Endothelial cell of umbilical vein (primary cell): ENCODE data around the gene PUS1.

Experiments
- EZH2 ChIP-seq: IDR thresholded peaks from 2 replicates; pipeline ENCODE4 v1.6.1; 2012; ENCODE audit warnings: borderline replicate concordance, low read depth, mild to moderate bottlenecking, moderate library complexity, low read length, inconsistent platforms; ENCODE audit not compliant: severe bottlenecking
- JUN ChIP-seq: IDR thresholded peaks from 2 replicates; pipeline ENCODE4 v1.6.1; 2011; ENCODE audit warnings: borderline replicate concordance, low read depth; ENCODE audit not compliant: insufficient read length, insufficient read depth
- MAX ChIP-seq: IDR thresholded peaks from 2 replicates; pipeline ENCODE4 v1.6.1; 2011; ENCODE audit not compliant: insufficient read depth, insufficient read length
- POLR2A ChIP-seq: IDR thresholded peaks from 2 replicates; pipeline ENCODE4 v1.6.1; 2012; ENCODE audit warnings: low read depth, mild to moderate bottlenecking, control low read depth, low read length
- POLR2AphosphoS5 ChIP-seq: IDR thresholded peaks from 2 replicates; pipeline ENCODE4 v1.6.1; 2012; ENCODE audit warnings: low read depth, mild to moderate bottlenecking, control low read depth, low read length, moderate library complexity; ENCODE audit not compliant: insufficient read depth
- TF ChIP-seq, protein P1 (sequence below), 2 donors: IDR thresholded peaks; 1 replicate in 1 of 2; 2 replicates in 1 of 2; pipeline ENCODE4 v1.5.1; 2011; ENCODE audit warnings: low read length in 2 of 2, mild to moderate bottlenecking in 2 of 2, moderate library complexity in 2 of 2, control low read depth in 1 of 2, inconsistent platforms in 1 of 2, low read depth in 1 of 2; ENCODE audit not compliant: insufficient read depth in 1 of 2; ENCODE audit errors: extremely low read depth in 1 of 2

DNA sequence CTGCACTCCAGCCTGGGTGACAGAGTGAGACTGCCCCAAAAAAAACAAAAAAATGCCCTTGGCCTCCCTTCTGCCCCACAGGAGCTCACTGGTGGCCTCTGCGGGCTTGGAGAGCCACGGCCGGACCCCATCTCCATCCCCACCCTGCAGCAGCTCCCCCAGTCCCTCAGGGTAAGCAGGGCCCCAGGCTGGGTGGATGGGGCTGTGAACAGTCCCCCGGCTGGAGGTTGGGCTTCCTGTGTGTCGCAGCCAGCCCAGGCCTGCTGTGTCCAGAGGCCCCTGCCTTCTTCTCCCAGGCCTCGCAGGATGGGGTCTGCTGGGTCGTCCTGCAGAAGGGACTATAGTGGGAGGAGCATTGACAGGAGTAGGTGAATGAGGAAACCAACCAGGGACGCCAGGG is 15.4 kb upstream of the PUS1 start:
- TF ChIP-seq, protein P1, sequence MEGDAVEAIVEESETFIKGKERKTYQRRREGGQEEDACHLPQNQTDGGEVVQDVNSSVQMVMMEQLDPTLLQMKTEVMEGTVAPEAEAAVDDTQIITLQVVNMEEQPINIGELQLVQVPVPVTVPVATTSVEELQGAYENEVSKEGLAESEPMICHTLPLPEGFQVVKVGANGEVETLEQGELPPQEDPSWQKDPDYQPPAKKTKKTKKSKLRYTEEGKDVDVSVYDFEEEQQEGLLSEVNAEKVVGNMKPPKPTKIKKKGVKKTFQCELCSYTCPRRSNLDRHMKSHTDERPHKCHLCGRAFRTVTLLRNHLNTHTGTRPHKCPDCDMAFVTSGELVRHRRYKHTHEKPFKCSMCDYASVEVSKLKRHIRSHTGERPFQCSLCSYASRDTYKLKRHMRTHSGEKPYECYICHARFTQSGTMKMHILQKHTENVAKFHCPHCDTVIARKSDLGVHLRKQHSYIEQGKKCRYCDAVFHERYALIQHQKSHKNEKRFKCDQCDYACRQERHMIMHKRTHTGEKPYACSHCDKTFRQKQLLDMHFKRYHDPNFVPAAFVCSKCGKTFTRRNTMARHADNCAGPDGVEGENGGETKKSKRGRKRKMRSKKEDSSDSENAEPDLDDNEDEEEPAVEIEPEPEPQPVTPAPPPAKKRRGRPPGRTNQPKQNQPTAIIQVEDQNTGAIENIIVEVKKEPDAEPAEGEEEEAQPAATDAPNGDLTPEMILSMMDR (IDR thresholded peaks at IDR 0.05; ENCODE audit: extremely low read depth in 1 of 2, insufficient read depth in 1 of 2, low read depth in 1 of 2, low read length in 2 of 2), result no peak
- TF ChIP-seq POLR2AphosphoS5 (no peak), MAX (no peak), JUN (no peak), EZH2 (no peak), POLR2A (no peak)
